GM12878 (cell line): ENCODE results near the gene TDRD7.

Source experiments
- ASH2L ChIP-seq: fragments of 300-600, 200-600 bp; sonication (generic); IDR thresholded peaks from 2 replicates; pipeline ENCODE4 v1.6.1; 2017; ENCODE audit warnings: low read depth, mild to moderate bottlenecking, borderline replicate concordance
- EP300 ChIP-seq, 2 experiments: fragments of 150-350 bp in 1 of 2; IDR thresholded peaks; 2 replicates each; pipeline ENCODE4 v1.6.1; 2011 to 2012; ENCODE audit warnings: low read depth in 2 of 2, low read length in 2 of 2, borderline replicate concordance in 1 of 2, improper control_type of control experiment in 1 of 2, inconsistent platforms in 1 of 2; ENCODE audit not compliant: control insufficient read depth in 1 of 2
- ETV6 ChIP-seq, 2 experiments: fragments of 450-650 bp in 1 of 2; IDR thresholded peaks in 1 of 2; conservative IDR thresholded peaks in 1 of 2; 2 replicates each; pipeline ENCODE4 v1.6.1; 2014; ENCODE audit warnings: antibody characterized with exemption in 1 of 2, borderline replicate concordance in 1 of 2, low read depth in 1 of 2, mild to moderate bottlenecking in 1 of 2, moderate library complexity in 1 of 2
- EZH2 ChIP-seq: IDR thresholded peaks from 2 replicates; pipeline ENCODE4 v1.6.1; 2012; ENCODE audit warnings: low read depth, mild to moderate bottlenecking, control low read depth, inconsistent platforms, low read length, borderline replicate concordance; ENCODE audit not compliant: control insufficient read depth
- MYC ChIP-seq: IDR thresholded peaks from 2 replicates; pipeline ENCODE4 v1.6.1; 2011; ENCODE audit warnings: mild to moderate bottlenecking, low read length, moderate library complexity, inconsistent platforms; ENCODE audit not compliant: insufficient read depth, insufficient replicate concordance, insufficient read length, severe bottlenecking
- POLR2A ChIP-seq: IDR thresholded peaks from 2 replicates; pipeline ENCODE4 v1.6.1; 2011; ENCODE audit warnings: low read depth, mild to moderate bottlenecking, low read length
- ZZZ3 ChIP-seq: IDR thresholded peaks from 2 replicates; pipeline ENCODE4 v1.6.1; 2011; ENCODE audit warnings: low read depth; ENCODE audit not compliant: control insufficient read depth, insufficient read length
- TF ChIP-seq, protein P1 (sequence below), 3 experiments: IDR thresholded peaks in 2 of 3; conservative IDR thresholded peaks in 1 of 3; 2 replicates each; pipeline ENCODE4 v1.5.1; 2011; ENCODE audit warnings: low read depth in 3 of 3, low read length in 3 of 3, mild to moderate bottlenecking in 3 of 3, control low read depth in 2 of 3, moderate library complexity in 2 of 3, inconsistent platforms in 1 of 3, mixed read lengths in 1 of 3; ENCODE audit not compliant: control insufficient read depth in 2 of 3, insufficient read depth in 1 of 3; ENCODE audit errors: extremely low read depth in 1 of 3

DNA sequence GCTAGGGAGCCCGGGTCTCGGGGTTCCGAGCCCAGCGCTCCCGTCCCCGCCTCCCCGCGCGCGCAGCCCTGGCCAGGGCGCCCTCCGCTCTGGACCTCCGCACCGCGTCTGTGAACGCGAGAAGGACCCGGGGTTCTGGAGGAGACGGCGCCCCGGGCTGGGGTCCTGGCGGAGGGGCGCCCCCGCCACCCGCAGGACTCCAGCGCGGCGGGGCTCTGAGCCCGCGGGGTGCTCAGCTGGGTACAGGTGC lies 90.0 kb downstream of the TDRD7 start:
- TF ChIP-seq POLR2A: no peak
- TF ChIP-seq MYC: no peak
- TF ChIP-seq EZH2: no peak
- no peak for TF ChIP-seq ASH2L
- no peak for TF ChIP-seq ETV6 (conservative IDR thresholded peaks at IDR 0.05 in 1 of 2, IDR thresholded peaks at IDR 0.05 in 1 of 2; ENCODE audit: borderline replicate concordance in 1 of 2, low read depth in 1 of 2)
- TF ChIP-seq, protein P1, sequence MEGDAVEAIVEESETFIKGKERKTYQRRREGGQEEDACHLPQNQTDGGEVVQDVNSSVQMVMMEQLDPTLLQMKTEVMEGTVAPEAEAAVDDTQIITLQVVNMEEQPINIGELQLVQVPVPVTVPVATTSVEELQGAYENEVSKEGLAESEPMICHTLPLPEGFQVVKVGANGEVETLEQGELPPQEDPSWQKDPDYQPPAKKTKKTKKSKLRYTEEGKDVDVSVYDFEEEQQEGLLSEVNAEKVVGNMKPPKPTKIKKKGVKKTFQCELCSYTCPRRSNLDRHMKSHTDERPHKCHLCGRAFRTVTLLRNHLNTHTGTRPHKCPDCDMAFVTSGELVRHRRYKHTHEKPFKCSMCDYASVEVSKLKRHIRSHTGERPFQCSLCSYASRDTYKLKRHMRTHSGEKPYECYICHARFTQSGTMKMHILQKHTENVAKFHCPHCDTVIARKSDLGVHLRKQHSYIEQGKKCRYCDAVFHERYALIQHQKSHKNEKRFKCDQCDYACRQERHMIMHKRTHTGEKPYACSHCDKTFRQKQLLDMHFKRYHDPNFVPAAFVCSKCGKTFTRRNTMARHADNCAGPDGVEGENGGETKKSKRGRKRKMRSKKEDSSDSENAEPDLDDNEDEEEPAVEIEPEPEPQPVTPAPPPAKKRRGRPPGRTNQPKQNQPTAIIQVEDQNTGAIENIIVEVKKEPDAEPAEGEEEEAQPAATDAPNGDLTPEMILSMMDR (IDR thresholded peaks at IDR 0.05 in 2 of 3, conservative IDR thresholded peaks at IDR 0.05 in 1 of 3; ENCODE audit: control insufficient read depth in 2 of 3, extremely low read depth in 1 of 3, insufficient read depth in 1 of 3, low read depth in 3 of 3, low read length in 3 of 3): no peak
- TF ChIP-seq EP300 (IDR thresholded peaks at IDR 0.05; ENCODE audit: borderline replicate concordance in 1 of 2, control insufficient read depth in 1 of 2, low read depth in 2 of 2, low read length in 2 of 2): no peak
- TF ChIP-seq ZZZ3: no peak
